ENCODE results near the gene NXT1. TPM values are rescaled to one million over a fixed set of nuclear protein-coding genes. Genes with fewer than 3 reads are reported as not detected.

NXT1 gene
- total and polyA plus RNA-seq, 7 experiments from 2014 or later, result 20.1 to 71.8 (median 50.3) TPM

DNA sequence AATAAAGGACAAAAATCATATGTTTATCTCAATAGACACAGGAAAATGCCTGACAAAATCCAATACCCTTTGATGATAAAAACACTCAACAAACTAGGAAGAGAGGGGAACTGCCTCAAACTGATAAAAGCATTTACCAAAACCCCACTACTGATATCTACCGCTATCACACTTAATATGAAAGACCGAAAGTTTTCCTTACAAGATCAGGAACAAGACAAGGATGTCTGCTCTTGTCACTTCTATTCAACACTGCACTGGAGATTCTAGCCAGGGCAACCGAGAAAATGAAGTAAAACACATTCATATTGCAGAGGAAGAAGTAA, 36.5 kb downstream of the NXT1 start:
- H3K27me3 ChIP-seq (ENCODE audit: control insufficient read depth in 2 of 2, insufficient read depth in 2 of 2, low read length in 2 of 2), result no peaks in the 10 kb centered on the region
- no peaks in the 10 kb centered on the region for H3K9me3 Mint-ChIP-seq
- peaks cover 0 to 27% (median 0%) of the 10 kb centered on the region in 3 experiments for H3K36me3 ChIP-seq (ENCODE audit: control insufficient read depth in 2 of 3, insufficient read depth in 3 of 3, low read length in 3 of 3)
- no peaks in the 10 kb centered on the region for H3K9me3 ChIP-seq (ENCODE audit: control insufficient read depth in 2 of 3, low read length in 3 of 3)
- no peaks in the 10 kb centered on the region for H3K27me3 Mint-ChIP-seq
- ChIA-PET POLR2A (interaction anchor here (0.9 kb wide), 1 partner anchor 12 kb away, joined by 3 read pairs; no protein-coding TSS in a partner anchor), CTCF (no interaction called here)
- no peak overlapping the region for H3K27ac Mint-ChIP-seq
- H3K4me1 Mint-ChIP-seq, result peaks cover 0 to 32% (median 6%) of the 10 kb centered on the region in 7 donors
- intact Hi-C loops (cut with micrococcal nuclease), result no loop called here
- H3K4me1 ChIP-seq (ENCODE audit: control insufficient read depth in 2 of 2, insufficient read depth in 2 of 2, low read length in 2 of 2), result no peaks in the 10 kb centered on the region
- no peak overlapping the region for H3K4me3 Mint-ChIP-seq
- DNase-seq (no peak), ATAC-seq (no peak)
- no peak overlapping the region for H3K4me3 ChIP-seq (ENCODE audit: low read length)
- H3K36me3 Mint-ChIP-seq, result peaks cover 21 to 63% (median 42%) of the 10 kb centered on the region in 5 donors
- H3K27ac ChIP-seq (ENCODE audit: low read depth, low read length), result no peak overlapping the region

DNA sequence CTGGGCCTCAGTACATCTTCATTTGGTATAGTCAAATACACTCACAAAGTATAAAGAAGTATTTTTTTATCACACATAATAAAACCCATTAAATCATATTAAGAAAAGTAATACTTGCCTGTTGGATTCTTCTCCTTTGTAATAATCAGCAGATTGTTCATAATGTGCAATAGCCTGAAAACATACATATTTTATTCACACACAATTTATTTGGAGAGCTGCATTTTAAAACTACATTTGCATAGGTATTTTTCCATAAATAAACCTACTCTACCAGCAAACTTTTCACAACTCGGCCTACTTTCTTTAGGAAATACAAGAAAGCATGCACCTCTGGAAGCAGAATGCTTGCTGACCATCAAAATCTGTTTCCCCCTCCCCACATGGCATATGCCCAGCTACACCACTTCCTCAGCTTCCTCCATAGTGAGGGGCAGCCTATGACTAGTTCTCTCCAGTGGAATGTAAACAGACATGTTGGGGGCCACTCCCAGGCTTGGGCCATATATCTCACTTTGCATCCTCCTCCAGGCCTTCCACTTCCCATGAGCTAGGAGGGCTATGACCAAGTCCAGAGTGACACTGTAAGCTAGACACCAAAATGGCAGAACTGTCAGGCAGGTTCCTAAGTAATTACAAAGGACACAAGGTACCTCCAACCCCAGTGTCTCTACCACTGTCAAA, 39.6 kb downstream of the NXT1 start:
- H3K9me3 ChIP-seq (ENCODE audit: control insufficient read depth in 2 of 3, low read length in 3 of 3), result no peaks in the 10 kb centered on the region
- Mint-ChIP-seq H3K27me3 (no peaks in the 10 kb centered on the region), H3K4me3 (no peak overlapping the region), H3K4me1 (peaks cover 0 to 30% (median 3%) of the 10 kb centered on the region in 7 donors), H3K9me3 (no peaks in the 10 kb centered on the region), H3K36me3 (peaks cover 28 to 59% (median 39%) of the 10 kb centered on the region in 5 donors), H3K27ac (peak overlapping the region in 1 of 9 donors; percentile 23)
- POLR2A ChIA-PET, result no interaction called here
- H3K27me3 ChIP-seq (ENCODE audit: control insufficient read depth in 2 of 2, insufficient read depth in 2 of 2, low read length in 2 of 2), result no peaks in the 10 kb centered on the region
- DNase-seq (no peak), ATAC-seq (no peak)
- CTCF ChIA-PET, result no interaction called here
- H3K4me3 ChIP-seq (ENCODE audit: low read length), result no peak overlapping the region
- H3K27ac ChIP-seq (ENCODE audit: low read depth, low read length), result no peak overlapping the region
- no peaks in the 10 kb centered on the region for H3K4me1 ChIP-seq (ENCODE audit: control insufficient read depth in 2 of 2, insufficient read depth in 2 of 2, low read length in 2 of 2)
- intact Hi-C loops (cut with micrococcal nuclease), result no loop called here
- peaks cover 0 to 50% (median 0%) of the 10 kb centered on the region in 3 experiments for H3K36me3 ChIP-seq (ENCODE audit: control insufficient read depth in 2 of 3, insufficient read depth in 3 of 3, low read length in 3 of 3)

DNA sequence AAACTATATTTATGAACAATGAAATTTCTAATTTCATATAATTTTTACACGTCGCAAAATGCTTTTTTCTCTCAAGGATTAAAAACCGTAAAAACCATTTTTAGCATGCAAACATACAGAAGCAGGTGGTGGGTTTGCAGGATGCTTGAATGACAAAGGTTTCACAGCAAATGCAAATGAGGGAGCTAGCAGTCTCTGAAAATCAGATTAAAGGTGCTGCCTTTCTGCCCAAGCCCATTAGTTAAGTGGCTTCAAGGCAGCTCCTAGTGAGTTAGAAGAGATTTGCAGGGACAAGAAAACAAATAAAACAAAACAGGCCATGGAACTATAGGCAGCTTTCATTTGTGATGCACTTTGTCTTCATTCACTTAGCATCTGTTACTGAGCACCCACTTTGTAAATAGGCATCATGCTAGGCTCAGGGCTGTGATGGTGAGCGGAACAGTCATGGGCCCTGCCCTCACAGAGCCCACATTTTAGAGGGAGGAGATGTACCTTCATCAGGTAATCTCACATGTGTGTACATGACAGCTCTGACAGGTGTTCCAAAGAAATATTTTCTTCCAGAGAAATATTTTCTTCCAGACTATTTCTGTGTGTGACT, 41.2 kb downstream of the NXT1 start:
- Histone ChIP-seq H3K27me3 (ENCODE audit: control insufficient read depth in 2 of 2, insufficient read depth in 2 of 2, low read length in 2 of 2) (no peaks in the 10 kb centered on the region), H3K36me3 (ENCODE audit: control insufficient read depth in 2 of 3, insufficient read depth in 3 of 3, low read length in 3 of 3) (peaks cover 0 to 53% (median 0%) of the 10 kb centered on the region in 3 experiments)
- CTCF ChIA-PET, result no interaction called here

DNA sequence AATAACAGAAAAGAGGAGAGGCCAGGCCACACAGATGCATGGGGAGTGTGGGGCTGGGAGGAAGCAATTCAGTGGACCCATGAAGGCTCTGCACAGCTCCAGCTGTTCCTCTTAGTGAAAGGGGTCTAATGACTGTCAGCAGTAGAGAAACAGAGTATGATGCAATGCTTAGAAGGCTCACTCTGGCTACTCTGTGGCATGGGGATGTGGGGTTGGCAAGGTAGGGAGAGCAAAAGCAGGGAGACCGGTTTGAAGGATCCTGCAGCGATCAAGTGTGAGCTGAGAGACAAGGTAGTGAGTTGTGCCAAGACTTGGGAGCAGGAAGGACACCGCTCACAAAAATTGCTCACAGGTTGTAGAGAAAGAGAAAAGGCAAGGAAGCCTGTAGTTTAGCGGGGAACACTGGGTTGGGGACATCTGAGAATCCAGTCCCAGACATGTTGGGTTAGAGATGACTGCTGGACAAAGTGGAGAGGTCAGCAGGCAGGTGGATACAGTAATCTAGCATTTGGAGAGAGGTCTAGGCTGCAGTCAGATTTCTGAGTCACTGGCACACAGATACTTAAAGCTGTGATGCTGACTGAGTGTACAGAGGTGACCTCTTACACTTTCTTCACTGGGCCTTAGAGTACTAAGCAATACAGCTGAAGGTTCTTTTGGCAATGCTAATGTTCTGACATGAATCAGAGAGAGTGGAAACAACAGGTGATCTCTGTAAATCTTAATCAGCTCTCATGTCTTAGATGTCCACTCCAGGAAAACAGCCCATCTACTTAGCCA, 43.6 kb downstream of the NXT1 start:
- POLR2A ChIA-PET, result no interaction called here
- intact Hi-C loops (cut with micrococcal nuclease), result no loop called here
- Mint-ChIP-seq H3K36me3 (peaks cover 25 to 37% (median 26%) of the 10 kb centered on the region in 5 donors), H3K4me1 (peaks cover 3 to 41% (median 9%) of the 10 kb centered on the region in 7 donors), H3K27ac (peak overlapping the region in 4 of 9 donors; percentile 5 to 68 (median 39)), H3K27me3 (no peaks in the 10 kb centered on the region), H3K4me3 (no peak overlapping the region), H3K9me3 (no peaks in the 10 kb centered on the region)
- Histone ChIP-seq H3K36me3 (ENCODE audit: control insufficient read depth in 2 of 3, insufficient read depth in 3 of 3, low read length in 3 of 3) (peaks cover 0 to 45% (median 0%) of the 10 kb centered on the region in 3 experiments), H3K4me3 (ENCODE audit: low read length) (no peak overlapping the region), H3K27ac (ENCODE audit: low read depth, low read length) (no peak overlapping the region), H3K4me1 (ENCODE audit: control insufficient read depth in 2 of 2, insufficient read depth in 2 of 2, low read length in 2 of 2) (no peaks in the 10 kb centered on the region), H3K9me3 (ENCODE audit: control insufficient read depth in 2 of 3, low read length in 3 of 3) (no peaks in the 10 kb centered on the region), H3K27me3 (ENCODE audit: control insufficient read depth in 2 of 2, insufficient read depth in 2 of 2, low read length in 2 of 2) (no peaks in the 10 kb centered on the region)
- ATAC-seq (no peak), DNase-seq (no peak)
- CTCF ChIA-PET, result no interaction called here

More for the DNA sequence above, 41.2 kb downstream of the NXT1 start:
- Histone ChIP-seq H3K4me1 (ENCODE audit: control insufficient read depth in 2 of 2, insufficient read depth in 2 of 2, low read length in 2 of 2) (no peaks in the 10 kb centered on the region), H3K9me3 (ENCODE audit: control insufficient read depth in 2 of 3, low read length in 3 of 3) (no peaks in the 10 kb centered on the region), H3K4me3 (ENCODE audit: low read length) (no peak overlapping the region), H3K27ac (ENCODE audit: low read depth, low read length) (no peak overlapping the region)
- Mint-ChIP-seq H3K4me3 (no peak overlapping the region), H3K4me1 (peaks cover 0 to 26% (median 3%) of the 10 kb centered on the region in 7 donors), H3K36me3 (peaks cover 27 to 49% (median 32%) of the 10 kb centered on the region in 5 donors), H3K9me3 (no peaks in the 10 kb centered on the region), H3K27me3 (no peaks in the 10 kb centered on the region), H3K27ac (peak overlapping the region in 2 of 9 donors; percentile 50 to 68)
- intact Hi-C loops (cut with micrococcal nuclease), result no loop called here
- POLR2A ChIA-PET, result no interaction called here
- DNase-seq (no peak), ATAC-seq (no peak)

DNA sequence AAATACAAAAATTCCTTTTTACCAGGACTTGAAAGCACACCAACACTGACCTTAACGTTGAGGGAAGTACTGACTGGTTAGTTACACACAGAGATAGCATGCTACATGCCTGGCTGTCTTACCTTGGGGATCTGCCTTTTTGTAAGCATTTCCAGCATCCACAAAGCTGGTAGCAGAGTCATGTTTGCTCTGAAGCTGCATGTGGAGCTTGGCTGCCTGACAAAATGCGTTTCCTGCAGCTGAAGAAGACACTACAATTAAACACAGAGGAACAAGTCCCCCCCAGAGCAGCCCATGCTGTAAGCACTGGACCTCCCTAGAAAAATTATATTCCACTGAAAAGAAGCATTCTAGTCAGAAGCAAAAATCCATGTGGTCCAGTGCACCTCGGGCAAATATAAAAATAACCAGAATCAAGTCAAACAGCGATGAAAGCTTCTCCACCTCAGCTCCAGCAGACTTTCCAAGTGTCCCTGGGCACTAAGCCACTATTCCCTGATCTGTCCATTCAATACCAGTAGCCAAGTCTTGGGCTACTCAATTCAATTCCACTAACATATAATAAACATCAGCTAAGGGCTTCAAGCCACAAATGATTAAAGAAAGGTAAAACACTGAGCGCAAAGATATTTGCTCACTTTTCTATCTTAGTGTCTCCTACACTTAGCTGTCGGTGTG, 46.5 kb downstream of the NXT1 start:
- CTCF ChIA-PET, result interaction anchor here (0.6 to 0.9 kb wide), 2 partner anchors 12 to 23 kb away, joined by 3 read pairs; no protein-coding TSS in a partner anchor
- H3K27ac Mint-ChIP-seq, result peak overlapping the region in 2 of 9 donors; percentile 7 to 50
- H3K9me3 Mint-ChIP-seq, result no peaks in the 10 kb centered on the region

DNA sequence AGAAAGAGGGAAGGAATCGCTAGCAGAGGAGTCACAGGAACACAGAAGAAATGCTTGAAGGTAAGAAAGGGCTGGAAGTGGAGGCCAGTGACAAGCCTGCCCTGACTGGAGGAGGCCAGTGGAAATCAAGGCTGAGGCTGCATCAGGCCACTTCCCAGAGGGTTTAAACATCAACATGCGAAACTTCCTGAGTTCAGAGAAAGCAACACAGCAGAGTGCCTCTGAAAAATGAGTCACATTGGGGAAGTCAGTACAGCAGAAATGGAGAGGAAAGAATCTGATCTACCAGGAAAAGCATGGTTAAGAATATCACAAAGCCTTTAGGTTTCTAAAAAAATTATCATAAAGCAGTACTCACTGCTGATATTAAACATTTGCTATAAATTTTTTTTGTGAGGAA, 47.4 kb downstream of the NXT1 start:
- no peaks in the 10 kb centered on the region for H3K4me1 ChIP-seq (ENCODE audit: control insufficient read depth in 2 of 2, insufficient read depth in 2 of 2, low read length in 2 of 2)
- H3K36me3 ChIP-seq (ENCODE audit: control insufficient read depth in 2 of 3, insufficient read depth in 3 of 3, low read length in 3 of 3), result peaks cover 0 to 31% (median 0%) of the 10 kb centered on the region in 3 experiments
- no peaks in the 10 kb centered on the region for H3K9me3 Mint-ChIP-seq
- peak overlapping the region in 1 of 10 donors; percentile 82 for H3K4me3 Mint-ChIP-seq
- H3K4me1 Mint-ChIP-seq, result peaks cover 6 to 64% (median 7%) of the 10 kb centered on the region in 7 donors
- peaks cover 19 to 46% (median 26%) of the 10 kb centered on the region in 5 donors for H3K36me3 Mint-ChIP-seq
- H3K27ac ChIP-seq (ENCODE audit: low read depth, low read length), result peak overlapping the region; percentile 9
- DNase-seq (no peak), ATAC-seq (no peak)
- no peak overlapping the region for H3K4me3 ChIP-seq (ENCODE audit: low read length)
- H3K27ac Mint-ChIP-seq, result peak overlapping the region in 3 of 9 donors; percentile 63 to 85 (median 81)
- no peaks in the 10 kb centered on the region for H3K9me3 ChIP-seq (ENCODE audit: control insufficient read depth in 2 of 3, low read length in 3 of 3)
- no peaks in the 10 kb centered on the region for H3K27me3 Mint-ChIP-seq
- no peaks in the 10 kb centered on the region for H3K27me3 ChIP-seq (ENCODE audit: control insufficient read depth in 2 of 2, insufficient read depth in 2 of 2, low read length in 2 of 2)
- POLR2A ChIA-PET, result no interaction called here
- intact Hi-C loops (cut with micrococcal nuclease), result no loop called here
- CTCF ChIA-PET, result interaction anchor here (0.6 kb wide), 1 partner anchor 13 kb away, joined by 3 read pairs; no protein-coding TSS in a partner anchor

More for the DNA sequence above, 46.5 kb downstream of the NXT1 start:
- H3K4me3 ChIP-seq (ENCODE audit: low read length), result no peak overlapping the region
- H3K9me3 ChIP-seq (ENCODE audit: control insufficient read depth in 2 of 3, low read length in 3 of 3), result no peaks in the 10 kb centered on the region
- H3K36me3 Mint-ChIP-seq, result peaks cover 20 to 40% (median 27%) of the 10 kb centered on the region in 5 donors
- no peaks in the 10 kb centered on the region for H3K4me1 ChIP-seq (ENCODE audit: control insufficient read depth in 2 of 2, insufficient read depth in 2 of 2, low read length in 2 of 2)
- no peak for ATAC-seq
- intact Hi-C loops (cut with micrococcal nuclease), result no loop called here
- peaks cover 6 to 56% (median 7%) of the 10 kb centered on the region in 7 donors for H3K4me1 Mint-ChIP-seq
- POLR2A ChIA-PET, result no interaction called here
- peaks cover 0 to 36% (median 0%) of the 10 kb centered on the region in 3 experiments for H3K36me3 ChIP-seq (ENCODE audit: control insufficient read depth in 2 of 3, insufficient read depth in 3 of 3, low read length in 3 of 3)
- no peak for DNase-seq
- H3K27me3 Mint-ChIP-seq, result no peaks in the 10 kb centered on the region
- no peaks in the 10 kb centered on the region for H3K27me3 ChIP-seq (ENCODE audit: control insufficient read depth in 2 of 2, insufficient read depth in 2 of 2, low read length in 2 of 2)
- H3K27ac ChIP-seq (ENCODE audit: low read depth, low read length), result peak overlapping the region; percentile 9
- H3K4me3 Mint-ChIP-seq, result no peak overlapping the region

All from naive thymus-derived CD4-positive, alpha-beta T cell (primary cell).